ENCODE data around the gene RGS6.

RGS6 gene

GRCh38 chr14:72480464-72481243, 548.4 kb downstream of the RGS6 start:
- Histone ChIP-seq H3K4me1 (ENCODE audit: control insufficient read depth in 1 of 2, insufficient read depth in 2 of 2, low read length in 2 of 2) (peaks cover 4 to 8% of the 10 kb centered on the region in 2 experiments), H3K27me3 (ENCODE audit: insufficient read depth, low read length) (no peaks in the 10 kb centered on the region), H3K14ac (ENCODE audit: low read length) (no peak overlapping the region), H3K79me2 (ENCODE audit: control insufficient read depth, insufficient read depth, low read length, poor library complexity) (no peaks in the 10 kb centered on the region), H2AFZ (ENCODE audit: insufficient read depth, low read length, poor library complexity) (no peak overlapping the region), H2AK5ac (ENCODE audit: low read length) (no peak overlapping the region), H3K36me3 (ENCODE audit: control insufficient read depth in 1 of 2, insufficient read depth in 2 of 2, low read length in 2 of 2) (no peaks in the 10 kb centered on the region), H4K8ac (ENCODE audit: low read depth, low read length) (no peak overlapping the region), H3K9ac (ENCODE audit: low read length) (no peak overlapping the region), H2BK5ac (ENCODE audit: low read depth, low read length, poor library complexity) (no peak overlapping the region), H2BK120ac (ENCODE audit: insufficient read depth, low read length, poor library complexity) (no peak overlapping the region), H3K23ac (ENCODE audit: low read length) (no peak overlapping the region), H3K9me3 (ENCODE audit: insufficient read depth, low read depth, low read length) (no peaks in the 10 kb centered on the region), H3K27ac (ENCODE audit: low read depth, low read length) (no peak overlapping the region), H3K4me3 (ENCODE audit: low read depth, low read length) (no peak overlapping the region), H3K4me2 (ENCODE audit: low read length) (no peak overlapping the region), H3K18ac (ENCODE audit: low read length) (no peak overlapping the region), H4K91ac (ENCODE audit: low read depth, low read length) (no peak overlapping the region), H2BK12ac (ENCODE audit: low read length) (no peak overlapping the region), H3K79me1 (ENCODE audit: low read length) (no peaks in the 10 kb centered on the region), H4K12ac (ENCODE audit: low read depth, low read length) (no peak overlapping the region), H3K4ac (ENCODE audit: low read depth, low read length) (no peak overlapping the region)
- WGBS (ENCODE audit: extremely low coverage, insufficient coverage, insufficient read length), result no CpG with 5 or more reads among the region's 13 CpGs
- DNase-seq, result no peak

GRCh38 chr14:72483311-72483710, 551.1 kb downstream of the RGS6 start:
- Histone ChIP-seq H3K9ac (ENCODE audit: low read length) (no peak overlapping the region), H3K79me1 (ENCODE audit: low read length) (no peaks in the 10 kb centered on the region), H2AK5ac (ENCODE audit: low read length) (no peak overlapping the region), H3K18ac (ENCODE audit: low read length) (no peak overlapping the region), H4K8ac (ENCODE audit: low read depth, low read length) (no peak overlapping the region), H3K23ac (ENCODE audit: low read length) (no peak overlapping the region), H2BK5ac (ENCODE audit: low read depth, low read length, poor library complexity) (no peak overlapping the region), H3K4me2 (ENCODE audit: low read length) (no peak overlapping the region), H3K4ac (ENCODE audit: low read depth, low read length) (no peak overlapping the region), H3K79me2 (ENCODE audit: control insufficient read depth, insufficient read depth, low read length, poor library complexity) (no peaks in the 10 kb centered on the region), H3K9me3 (ENCODE audit: insufficient read depth, low read depth, low read length) (no peaks in the 10 kb centered on the region), H2BK12ac (ENCODE audit: low read length) (no peak overlapping the region), H3K14ac (ENCODE audit: low read length) (no peak overlapping the region), H3K27me3 (ENCODE audit: insufficient read depth, low read length) (no peaks in the 10 kb centered on the region), H2AFZ (ENCODE audit: insufficient read depth, low read length, poor library complexity) (no peak overlapping the region), H4K91ac (ENCODE audit: low read depth, low read length) (no peak overlapping the region), H3K36me3 (ENCODE audit: control insufficient read depth in 1 of 2, insufficient read depth in 2 of 2, low read length in 2 of 2) (no peaks in the 10 kb centered on the region), H3K4me3 (ENCODE audit: low read depth, low read length) (no peak overlapping the region), H3K4me1 (ENCODE audit: control insufficient read depth in 1 of 2, insufficient read depth in 2 of 2, low read length in 2 of 2) (peaks cover 2 to 3% of the 10 kb centered on the region in 2 experiments), H3K27ac (ENCODE audit: low read depth, low read length) (no peak overlapping the region), H2BK120ac (ENCODE audit: insufficient read depth, low read length, poor library complexity) (no peak overlapping the region), H4K12ac (ENCODE audit: low read depth, low read length) (no peak overlapping the region)
- DNase-seq, result no peak
- WGBS (ENCODE audit: extremely low coverage, insufficient coverage, insufficient read length), result no CpG with 5 or more reads among the region's 3 CpGs

GRCh38 chr14:72485695-72486094, 553.5 kb downstream of the RGS6 start:
- Histone ChIP-seq H3K27ac (ENCODE audit: low read depth, low read length) (no peak overlapping the region), H3K23ac (ENCODE audit: low read length) (no peak overlapping the region), H3K9me3 (ENCODE audit: insufficient read depth, low read depth, low read length) (peaks cover 2% of the 10 kb centered on the region), H2BK5ac (ENCODE audit: low read depth, low read length, poor library complexity) (no peak overlapping the region), H3K4ac (ENCODE audit: low read depth, low read length) (no peak overlapping the region), H3K79me1 (ENCODE audit: low read length) (no peaks in the 10 kb centered on the region), H3K9ac (ENCODE audit: low read length) (no peak overlapping the region), H2AFZ (ENCODE audit: insufficient read depth, low read length, poor library complexity) (no peak overlapping the region), H2BK12ac (ENCODE audit: low read length) (no peak overlapping the region), H3K4me2 (ENCODE audit: low read length) (no peak overlapping the region), H3K27me3 (ENCODE audit: insufficient read depth, low read length) (no peaks in the 10 kb centered on the region), H4K91ac (ENCODE audit: low read depth, low read length) (no peak overlapping the region), H3K4me1 (ENCODE audit: control insufficient read depth in 1 of 2, insufficient read depth in 2 of 2, low read length in 2 of 2) (peaks cover 2 to 3% of the 10 kb centered on the region in 2 experiments), H2AK5ac (ENCODE audit: low read length) (no peak overlapping the region), H3K14ac (ENCODE audit: low read length) (no peak overlapping the region), H4K8ac (ENCODE audit: low read depth, low read length) (no peak overlapping the region), H3K79me2 (ENCODE audit: control insufficient read depth, insufficient read depth, low read length, poor library complexity) (no peaks in the 10 kb centered on the region), H3K36me3 (ENCODE audit: control insufficient read depth in 1 of 2, insufficient read depth in 2 of 2, low read length in 2 of 2) (no peaks in the 10 kb centered on the region), H4K12ac (ENCODE audit: low read depth, low read length) (no peak overlapping the region), H2BK120ac (ENCODE audit: insufficient read depth, low read length, poor library complexity) (no peak overlapping the region), H3K18ac (ENCODE audit: low read length) (no peak overlapping the region), H3K4me3 (ENCODE audit: low read depth, low read length) (no peak overlapping the region)
- no CpG with 5 or more reads among the region's 1 CpG for WGBS (ENCODE audit: extremely low coverage, insufficient coverage, insufficient read length)
- no peak for DNase-seq

- DNase-seq, result no peak
- no peaks in the 10 kb centered on the region for H3K36me3 ChIP-seq (ENCODE audit: control insufficient read depth in 1 of 2, insufficient read depth in 2 of 2, low read length in 2 of 2)
- H3K79me1 ChIP-seq (ENCODE audit: low read length), result no peaks in the 10 kb centered on the region
- no peak overlapping the region for H2BK12ac ChIP-seq (ENCODE audit: low read length)
- no peak overlapping the region for H4K8ac ChIP-seq (ENCODE audit: low read depth, low read length)
- H3K23ac ChIP-seq (ENCODE audit: low read length), result no peak overlapping the region
- peaks cover 0 to 5% of the 10 kb centered on the region in 2 experiments for H3K4me1 ChIP-seq (ENCODE audit: control insufficient read depth in 1 of 2, insufficient read depth in 2 of 2, low read length in 2 of 2)
- no peak overlapping the region for H2BK5ac ChIP-seq (ENCODE audit: low read depth, low read length, poor library complexity)
- no peak overlapping the region for H3K4ac ChIP-seq (ENCODE audit: low read depth, low read length)
- no peak overlapping the region for H3K18ac ChIP-seq (ENCODE audit: low read length)
- H4K12ac ChIP-seq (ENCODE audit: low read depth, low read length), result no peak overlapping the region
- peaks cover 4% of the 10 kb centered on the region for H3K9me3 ChIP-seq (ENCODE audit: insufficient read depth, low read depth, low read length)
- no CpG with 5 or more reads among the region's 2 CpGs for WGBS (ENCODE audit: extremely low coverage, insufficient coverage, insufficient read length)
- H3K27ac ChIP-seq (ENCODE audit: low read depth, low read length), result no peak overlapping the region
- no peak overlapping the region for H2AK5ac ChIP-seq (ENCODE audit: low read length)
- H3K9ac ChIP-seq (ENCODE audit: low read length), result no peak overlapping the region
- no peak overlapping the region for H3K14ac ChIP-seq (ENCODE audit: low read length)
- H3K4me2 ChIP-seq (ENCODE audit: low read length), result no peak overlapping the region
- no peaks in the 10 kb centered on the region for H3K27me3 ChIP-seq (ENCODE audit: insufficient read depth, low read length)
- H3K79me2 ChIP-seq (ENCODE audit: control insufficient read depth, insufficient read depth, low read length, poor library complexity), result no peaks in the 10 kb centered on the region
- no peak overlapping the region for H3K4me3 ChIP-seq (ENCODE audit: low read depth, low read length)
- no peak overlapping the region for H2BK120ac ChIP-seq (ENCODE audit: insufficient read depth, low read length, poor library complexity)
- no peak overlapping the region for H2AFZ ChIP-seq (ENCODE audit: insufficient read depth, low read length, poor library complexity)
- no peak overlapping the region for H4K91ac ChIP-seq (ENCODE audit: low read depth, low read length)
These were observed 556.3 kb downstream of the RGS6 start for GRCh38 chr14:72488514-72488913.
